ENCODE data around the gene CES2.
"Not testable (repeated sequence)": the region's sequence is repeated elsewhere in the genome, so short reads cannot be mapped to it uniquely, and the experiment has no call there.

The CES2 gene

GRCh38 chr16:66935314-66936011 lies at the start of gene CES2:
Gene CES2, plus strand, starts transcription at chr16:66935516. Its CDS starts 120 bp downstream, at chr16:66935636.
- no peak for DNase-seq (ENCODE audit: extremely low spot score, insufficient read length, low read depth)
- FAIRE-seq = no peak

- FAIRE-seq (no peak), DNase-seq (ENCODE audit: extremely low spot score, insufficient read length, low read depth) (no peak)
Measured at GRCh38 chr16:66886321-66886720, 49.0 kb upstream of the CES2 start.

- no peak for FAIRE-seq
- DNase-seq (ENCODE audit: extremely low spot score, insufficient read length, low read depth) = no peak
Measured at GRCh38 chr16:66886914-66887313, 48.4 kb upstream of the CES2 start.

- FAIRE-seq (no peak), DNase-seq (ENCODE audit: extremely low spot score, insufficient read length, low read depth) (no peak)
Measured at GRCh38 chr16:66888647-66889615, 46.4 kb upstream of the CES2 start.

GRCh38 chr16:66889622-66890021 lies 45.7 kb upstream of the CES2 start:
- DNase-seq (ENCODE audit: extremely low spot score, insufficient read length, low read depth) (no peak), FAIRE-seq (no peak)

- FAIRE-seq (no peak), DNase-seq (ENCODE audit: extremely low spot score, insufficient read length, low read depth) (no peak)
Measured at GRCh38 chr16:66890799-66891198, 44.5 kb upstream of the CES2 start.

- FAIRE-seq (no peak), DNase-seq (ENCODE audit: extremely low spot score, insufficient read length, low read depth) (no peak)
Measured at GRCh38 chr16:66891360-66891759, 44.0 kb upstream of the CES2 start.

GRCh38 chr16:66891797-66892196 lies 43.5 kb upstream of the CES2 start:
- DNase-seq (ENCODE audit: extremely low spot score, insufficient read length, low read depth) (no peak), FAIRE-seq (no peak)

GRCh38 chr16:66894055-66894454 lies 41.3 kb upstream of the CES2 start:
- DNase-seq (ENCODE audit: extremely low spot score, insufficient read length, low read depth) (no peak), FAIRE-seq (no peak)

- peak; percentile 50 for DNase-seq (ENCODE audit: extremely low spot score, insufficient read length, low read depth)
- peak; percentile 67 for FAIRE-seq
Measured at GRCh38 chr16:66894948-66895688, 40.2 kb upstream of the CES2 start.

- FAIRE-seq (no peak), DNase-seq (ENCODE audit: extremely low spot score, insufficient read length, low read depth) (no peak)
Measured at GRCh38 chr16:66895689-66895979, 39.7 kb upstream of the CES2 start.

- FAIRE-seq (no peak), DNase-seq (ENCODE audit: extremely low spot score, insufficient read length, low read depth) (no peak)
Measured at GRCh38 chr16:66895999-66896398, 39.3 kb upstream of the CES2 start.

GRCh38 chr16:66896682-66897081 lies 38.6 kb upstream of the CES2 start:
- not testable (repeated sequence) for FAIRE-seq; DNase-seq (ENCODE audit: extremely low spot score, insufficient read length, low read depth)

GRCh38 chr16:66898207-66898606 lies 37.1 kb upstream of the CES2 start:
- FAIRE-seq (no peak), DNase-seq (ENCODE audit: extremely low spot score, insufficient read length, low read depth) (no peak)

GRCh38 chr16:66898933-66899309 lies 36.4 kb upstream of the CES2 start:
- FAIRE-seq (no peak), DNase-seq (ENCODE audit: extremely low spot score, insufficient read length, low read depth) (no peak)

GRCh38 chr16:66899310-66899944 lies 35.9 kb upstream of the CES2 start:
- FAIRE-seq (no peak), DNase-seq (ENCODE audit: extremely low spot score, insufficient read length, low read depth) (no peak)

GRCh38 chr16:66899945-66900710 lies 35.2 kb upstream of the CES2 start:
- no peak for FAIRE-seq
- DNase-seq (ENCODE audit: extremely low spot score, insufficient read length, low read depth) = no peak

GRCh38 chr16:66900721-66901441 lies 34.4 kb upstream of the CES2 start:
- DNase-seq (ENCODE audit: extremely low spot score, insufficient read length, low read depth) (no peak), FAIRE-seq (no peak)

GRCh38 chr16:66901626-66902025 lies 33.7 kb upstream of the CES2 start:
- FAIRE-seq = no peak
- DNase-seq (ENCODE audit: extremely low spot score, insufficient read length, low read depth) = no peak

All from GM18507 (cell line).